ENCODE data around the gene NR3C2.

- TF ChIP-seq, protein P1, sequence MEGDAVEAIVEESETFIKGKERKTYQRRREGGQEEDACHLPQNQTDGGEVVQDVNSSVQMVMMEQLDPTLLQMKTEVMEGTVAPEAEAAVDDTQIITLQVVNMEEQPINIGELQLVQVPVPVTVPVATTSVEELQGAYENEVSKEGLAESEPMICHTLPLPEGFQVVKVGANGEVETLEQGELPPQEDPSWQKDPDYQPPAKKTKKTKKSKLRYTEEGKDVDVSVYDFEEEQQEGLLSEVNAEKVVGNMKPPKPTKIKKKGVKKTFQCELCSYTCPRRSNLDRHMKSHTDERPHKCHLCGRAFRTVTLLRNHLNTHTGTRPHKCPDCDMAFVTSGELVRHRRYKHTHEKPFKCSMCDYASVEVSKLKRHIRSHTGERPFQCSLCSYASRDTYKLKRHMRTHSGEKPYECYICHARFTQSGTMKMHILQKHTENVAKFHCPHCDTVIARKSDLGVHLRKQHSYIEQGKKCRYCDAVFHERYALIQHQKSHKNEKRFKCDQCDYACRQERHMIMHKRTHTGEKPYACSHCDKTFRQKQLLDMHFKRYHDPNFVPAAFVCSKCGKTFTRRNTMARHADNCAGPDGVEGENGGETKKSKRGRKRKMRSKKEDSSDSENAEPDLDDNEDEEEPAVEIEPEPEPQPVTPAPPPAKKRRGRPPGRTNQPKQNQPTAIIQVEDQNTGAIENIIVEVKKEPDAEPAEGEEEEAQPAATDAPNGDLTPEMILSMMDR (conservative IDR thresholded peaks at IDR 0.05; ENCODE audit: low read depth in 2 of 2): no peak
- TF ChIP-seq POLR2AphosphoS5 (IDR thresholded peaks at IDR 0.05; ENCODE audit: low read depth): no peak
Measured at GRCh38 chr4:148062301-148062950, 379.8 kb downstream of the NR3C2 start.
